ENCODE results near the gene DIP2C. TPM values are rescaled to one million over a fixed set of nuclear protein-coding genes. Genes with fewer than 3 reads are reported as not detected.
"Not testable (repeated sequence)": the region's sequence is repeated elsewhere in the genome, so short reads cannot be mapped to it uniquely, and the experiment has no call there.

Gene DIP2C
- polyA plus RNA-seq, 1 donor = 26.3 TPM

DNA sequence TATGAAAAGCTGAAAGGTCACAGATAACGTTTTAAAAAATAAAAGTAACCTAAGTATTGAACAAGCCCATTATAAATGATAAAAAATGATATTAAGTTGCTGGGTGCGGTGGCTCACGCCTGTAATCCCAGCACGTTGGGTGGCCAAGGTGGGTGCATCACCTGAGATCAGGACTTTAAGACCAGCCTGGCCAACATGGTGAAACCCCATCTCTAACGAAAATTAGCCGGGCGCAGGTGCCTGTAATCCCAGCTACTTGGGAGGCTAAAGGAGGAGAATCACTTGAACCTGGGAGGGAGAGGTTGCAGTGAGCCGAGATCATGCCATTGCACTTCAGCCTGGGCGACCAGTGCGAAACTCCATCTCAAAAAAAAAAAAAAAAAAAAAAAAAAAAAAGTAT lies 93.3 kb downstream of the DIP2C start:
- not testable (repeated sequence) for DNase-seq (ENCODE audit: low read depth)

DNA sequence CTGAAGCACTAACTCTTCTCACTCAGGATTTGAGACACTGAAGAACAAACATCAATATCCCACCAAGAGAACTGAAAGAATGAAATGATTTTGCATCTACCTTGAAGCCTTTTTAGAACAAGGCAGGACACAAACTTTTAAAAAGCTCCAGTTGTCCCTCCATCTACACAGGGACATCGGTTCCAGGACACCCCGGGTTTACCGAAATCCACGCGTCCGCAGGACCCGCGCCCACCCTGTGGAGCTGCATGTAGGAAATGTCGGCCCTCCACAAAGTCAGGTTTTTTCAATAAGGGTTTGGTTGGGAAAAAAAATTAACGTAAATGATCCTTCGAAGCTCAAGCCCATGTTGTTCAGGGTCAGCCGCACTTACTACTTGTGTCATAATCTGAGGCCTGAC lies 94.0 kb downstream of the DIP2C start:
- DNase-seq (ENCODE audit: low read depth) = no peak

GRCh38 chr10:594584-595270 lies 94.7 kb downstream of the DIP2C start:
- DNase-seq (ENCODE audit: low read depth) = no peak

- DNase-seq (ENCODE audit: low read depth) = no peak
These were observed 95.5 kb downstream of the DIP2C start for GRCh38 chr10:593901-594457.

- DNase-seq (ENCODE audit: low read depth) = no peak
These were observed 96.0 kb downstream of the DIP2C start for GRCh38 chr10:593421-593820.

DNA sequence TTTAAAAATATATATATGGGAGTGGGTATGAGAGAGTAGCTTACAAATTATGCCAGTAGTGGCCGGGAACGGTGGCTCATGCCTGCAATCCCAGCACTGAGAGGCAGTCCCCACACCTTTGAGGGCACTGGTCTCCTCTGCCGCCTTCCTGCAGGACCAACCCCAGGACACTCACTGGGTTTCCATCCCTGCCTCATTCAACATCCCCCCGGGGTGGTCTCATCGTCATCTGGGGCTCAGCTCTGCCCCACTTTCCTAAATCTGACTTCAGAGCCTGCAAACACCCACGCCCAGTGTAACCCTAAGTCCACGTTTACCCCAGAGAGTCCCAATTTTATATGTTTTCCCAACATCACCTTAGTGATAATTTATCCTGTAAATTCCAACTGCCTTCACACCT lies 96.5 kb downstream of the DIP2C start:
- no peak for DNase-seq (ENCODE audit: low read depth)

- DNase-seq (ENCODE audit: low read depth) = no peak
These were observed 97.8 kb downstream of the DIP2C start for GRCh38 chr10:591646-592045.

DNA sequence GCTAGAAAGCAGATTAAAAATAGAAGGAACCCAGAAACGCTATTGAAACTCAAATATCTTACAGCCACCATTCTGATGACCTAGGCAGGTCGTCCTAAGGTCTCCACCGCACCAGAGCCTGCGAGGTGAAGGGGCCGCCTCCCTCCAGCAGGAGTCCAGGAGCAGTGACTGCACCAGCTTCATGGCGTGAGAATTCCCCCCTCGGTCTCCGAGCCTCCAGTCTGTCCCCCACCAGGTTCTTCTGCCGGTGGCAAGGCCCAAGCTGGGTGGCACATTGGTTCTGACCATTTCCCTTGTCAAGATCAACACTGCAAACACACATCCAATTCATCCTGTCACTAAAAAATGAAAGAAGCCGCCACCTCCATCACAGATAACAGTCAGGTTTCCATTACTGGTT lies 98.7 kb downstream of the DIP2C start:
- DNase-seq (ENCODE audit: low read depth) = no peak

GRCh38 chr10:589961-590680 lies 99.3 kb downstream of the DIP2C start:
- DNase-seq (ENCODE audit: low read depth) = no peak

DNA sequence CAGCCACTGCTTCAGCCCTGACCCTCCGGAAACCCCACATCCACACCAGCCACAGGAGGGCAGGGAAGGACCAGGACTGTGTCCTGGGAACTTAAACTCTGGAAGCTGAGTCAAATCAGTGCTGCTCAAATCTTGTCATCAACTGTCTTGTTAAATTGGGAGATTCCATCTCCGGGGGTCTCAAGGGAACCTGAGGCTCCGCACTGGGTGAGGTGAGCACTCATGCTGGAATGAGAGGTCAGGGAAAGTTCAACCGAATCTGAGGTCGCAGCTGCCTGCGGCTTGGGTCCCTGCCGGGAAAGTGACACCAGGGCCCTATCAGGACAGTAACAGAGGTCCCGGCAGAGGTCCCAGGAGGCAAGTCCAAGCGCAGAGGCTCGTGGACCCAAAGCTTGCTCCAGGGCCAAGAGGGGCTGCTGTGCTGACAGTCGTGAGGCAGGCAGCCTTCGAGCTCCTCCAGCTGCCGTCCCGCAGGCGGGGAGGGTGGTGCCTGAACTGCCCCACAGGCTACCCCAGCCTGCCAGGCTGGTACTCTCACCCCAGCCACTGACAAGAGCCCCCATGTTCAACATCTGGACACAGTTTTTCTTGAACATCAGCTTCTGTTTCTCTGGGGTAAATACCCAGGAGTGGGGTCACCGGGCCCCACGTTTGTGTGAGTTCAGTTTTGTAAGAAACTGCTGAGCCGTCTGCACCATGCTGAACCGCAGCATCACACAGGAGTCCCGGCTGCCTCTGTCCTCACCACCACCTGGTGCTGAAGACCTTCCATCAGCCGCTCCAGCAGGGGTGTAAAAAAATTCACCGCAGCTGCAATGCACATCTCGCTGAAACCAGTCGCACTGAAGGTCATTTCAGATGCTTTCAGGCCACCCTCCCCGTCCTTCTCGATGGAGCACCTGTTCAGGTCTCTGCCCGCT lies 101.0 kb downstream of the DIP2C start:
- no peak for DNase-seq (ENCODE audit: low read depth)

- no peak for DNase-seq (ENCODE audit: low read depth)
These were observed 102.8 kb downstream of the DIP2C start for GRCh38 chr10:586716-587115.

GRCh38 chr10:586151-586550 lies 103.3 kb downstream of the DIP2C start:
- DNase-seq (ENCODE audit: low read depth) = no peak

- no peak for DNase-seq (ENCODE audit: low read depth)
These were observed 104.0 kb downstream of the DIP2C start for GRCh38 chr10:585502-585901.

DNA sequence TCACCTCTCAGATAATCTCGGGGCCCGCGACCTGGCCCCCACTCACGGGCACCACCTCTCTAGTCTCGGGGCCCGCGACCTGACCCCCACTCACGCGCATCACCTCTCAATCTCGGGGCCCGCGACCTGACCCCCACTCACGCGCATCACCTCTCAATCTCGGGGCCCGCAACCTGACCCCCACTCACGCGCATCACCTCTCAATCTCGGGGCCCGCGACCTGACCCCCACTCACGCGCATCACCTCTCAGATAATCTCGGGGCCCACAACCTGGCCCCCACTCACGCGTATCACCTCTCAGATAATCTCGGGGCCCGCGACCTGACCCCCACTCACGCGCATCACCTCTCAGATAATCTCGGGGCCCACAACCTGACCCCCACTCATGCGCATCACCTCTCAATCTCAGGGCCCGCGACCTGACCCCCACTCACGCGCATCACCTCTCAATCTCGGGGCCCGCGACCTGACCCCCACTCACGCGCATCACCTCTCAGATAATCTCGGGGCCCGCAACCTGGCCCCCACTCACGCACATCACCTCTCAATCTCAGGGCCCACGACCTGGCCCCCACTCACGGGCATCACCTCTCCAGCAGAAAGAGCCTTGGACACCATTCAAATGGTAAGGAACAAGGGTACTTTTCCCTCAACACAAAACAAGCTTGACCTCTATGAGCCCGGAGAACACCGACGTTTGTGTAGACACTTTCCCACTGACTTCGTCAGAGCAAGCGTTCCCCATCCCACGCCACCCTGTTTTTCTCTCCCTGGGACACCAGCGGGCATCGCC lies 104.8 kb downstream of the DIP2C start:
- not testable (repeated sequence) for DNase-seq (ENCODE audit: low read depth)

- no peak for DNase-seq (ENCODE audit: low read depth)
These were observed 106.0 kb downstream of the DIP2C start for GRCh38 chr10:583433-583832.

DNA sequence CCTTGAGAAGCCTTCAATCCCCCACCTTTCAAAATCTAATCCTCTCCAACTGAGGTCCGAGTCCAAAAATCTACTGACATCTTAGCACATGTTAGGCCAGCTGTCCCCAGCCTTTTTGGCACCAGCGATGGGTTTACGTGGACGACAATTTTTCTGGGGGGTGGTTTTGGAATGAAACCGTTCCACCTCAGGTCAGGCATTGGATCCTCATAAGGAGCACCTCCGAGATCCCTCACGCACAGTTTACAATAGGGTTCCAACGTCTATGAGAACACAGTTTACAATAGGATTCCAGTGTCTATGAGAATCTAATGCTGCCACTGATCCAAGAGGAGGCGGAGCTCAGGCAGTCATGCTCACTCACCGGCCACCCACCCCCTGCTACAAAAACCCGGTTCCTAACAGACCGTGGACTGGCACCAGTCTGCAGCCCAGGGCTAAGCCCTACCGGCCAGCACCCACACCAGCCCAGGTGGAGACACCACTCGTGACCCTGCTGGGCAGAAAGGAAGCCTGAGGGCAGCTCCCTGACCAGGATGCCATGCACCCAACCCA lies 107.6 kb downstream of the DIP2C start:
- DNase-seq (ENCODE audit: low read depth) = no peak

DNA sequence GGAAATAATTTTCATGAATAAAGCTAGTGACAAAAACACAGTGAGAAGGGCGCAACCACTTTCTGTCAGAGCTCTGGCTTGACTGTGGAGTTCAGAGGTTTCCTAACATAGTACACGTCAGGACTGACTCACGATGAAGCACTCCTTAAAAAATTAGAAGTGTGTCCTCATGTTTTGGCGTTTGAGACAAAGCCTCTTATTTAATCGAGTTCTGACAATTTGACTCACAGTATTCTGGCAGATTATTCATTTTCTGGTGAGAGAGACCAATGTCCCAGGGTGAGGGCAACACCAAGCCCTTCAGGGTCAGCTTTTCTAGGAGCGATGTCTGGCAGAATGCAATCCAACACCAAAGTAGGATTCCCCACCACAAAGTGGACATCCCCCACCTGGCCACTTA lies 108.7 kb downstream of the DIP2C start:
- no peak for DNase-seq (ENCODE audit: low read depth)

DNA sequence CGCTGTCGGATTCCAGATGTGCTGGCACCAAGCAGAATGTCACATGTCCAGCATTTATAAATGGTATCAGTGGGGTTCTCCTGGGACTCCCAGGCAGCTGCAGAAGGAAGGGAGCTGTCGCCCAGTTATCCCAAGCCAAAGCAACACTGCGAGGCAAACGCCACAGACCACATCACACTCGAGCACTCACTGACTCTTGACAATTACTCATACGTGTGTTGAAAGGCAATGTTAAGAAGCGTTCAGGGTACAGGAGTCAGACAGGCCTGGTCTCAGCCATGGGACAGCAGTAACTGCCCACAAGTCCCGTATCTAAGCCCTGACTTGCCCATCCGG lies 113.4 kb downstream of the DIP2C start:
- no peak for DNase-seq (ENCODE audit: low read depth)

GRCh38 chr10:575402-576129 lies 113.9 kb downstream of the DIP2C start:
- no peak for DNase-seq (ENCODE audit: low read depth)

- no peak for DNase-seq (ENCODE audit: low read depth)
These were observed 116.8 kb downstream of the DIP2C start for GRCh38 chr10:572696-573095.

Measured in forelimb muscle (tissue), 1 donor.